HG03378 (cell line): ENCODE data around the gene ARMC8.

ENCODE experiments used
- ATAC-seq: cut with Tn5 transposase; IDR thresholded peaks from one replicate; pipeline ENCODE4 v1.9.1; 2021; ENCODE audit warnings: mild to moderate bottlenecking, moderate library complexity; ENCODE audit not compliant: unreplicated experiment

ARMC8 gene

DNA sequence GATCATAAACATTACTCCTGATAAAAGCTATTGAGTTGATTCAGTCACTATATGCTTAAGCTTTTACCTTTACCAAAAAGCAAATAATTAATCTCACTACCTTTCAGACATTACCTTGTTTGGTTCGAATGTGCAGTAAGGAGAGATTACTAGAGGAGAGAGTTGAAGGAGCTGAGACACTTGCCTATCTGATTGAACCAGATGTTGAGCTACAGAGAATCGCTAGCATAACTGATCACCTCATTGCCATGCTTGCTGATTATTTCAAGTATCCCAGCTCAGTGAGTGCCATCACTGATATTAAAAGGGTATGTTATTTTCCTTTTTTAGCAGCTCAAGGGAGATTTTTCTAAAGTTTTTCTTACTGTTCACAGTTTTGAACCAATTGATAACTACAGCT is 54.6 kb downstream of the ARMC8 start:
- ATAC-seq = no peak

DNA sequence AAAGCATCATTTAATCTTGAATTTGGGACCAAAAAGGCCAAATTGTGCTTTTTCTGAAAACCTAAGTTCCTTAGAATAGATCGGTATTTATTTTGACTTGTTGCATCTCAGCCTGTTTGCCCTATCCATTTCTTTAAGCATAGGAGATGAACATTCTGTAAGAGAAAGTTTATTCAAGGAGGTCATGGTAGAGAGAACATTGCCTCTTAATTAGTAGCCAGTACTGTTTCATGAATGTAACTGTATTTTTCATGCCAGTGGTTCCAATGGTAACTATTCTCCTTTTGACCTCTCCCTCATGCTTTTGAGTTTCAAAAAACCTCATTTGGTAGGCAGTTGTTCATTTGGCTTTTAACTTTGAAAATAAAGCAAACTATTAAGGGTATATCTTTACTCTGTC is 55.4 kb downstream of the ARMC8 start:
- no peak for ATAC-seq

DNA sequence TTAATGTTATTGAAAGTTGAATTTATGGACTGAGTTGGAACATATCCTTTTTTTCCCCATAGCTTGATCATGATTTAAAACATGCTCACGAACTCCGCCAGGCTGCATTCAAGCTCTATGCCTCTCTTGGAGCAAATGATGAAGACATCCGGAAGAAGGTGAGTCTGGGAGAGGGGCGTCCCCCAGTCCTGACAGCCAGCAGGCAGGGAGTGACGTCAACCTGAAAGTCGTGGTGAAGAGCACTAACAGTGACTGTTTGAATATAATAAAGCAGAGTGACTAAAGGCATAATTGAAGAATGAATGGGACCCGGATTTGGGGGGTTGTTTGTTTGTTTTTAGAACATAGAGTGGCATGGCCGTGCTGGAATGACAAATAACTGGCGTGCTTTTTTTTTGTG is 57.9 kb downstream of the ARMC8 start:
- no peak for ATAC-seq

DNA sequence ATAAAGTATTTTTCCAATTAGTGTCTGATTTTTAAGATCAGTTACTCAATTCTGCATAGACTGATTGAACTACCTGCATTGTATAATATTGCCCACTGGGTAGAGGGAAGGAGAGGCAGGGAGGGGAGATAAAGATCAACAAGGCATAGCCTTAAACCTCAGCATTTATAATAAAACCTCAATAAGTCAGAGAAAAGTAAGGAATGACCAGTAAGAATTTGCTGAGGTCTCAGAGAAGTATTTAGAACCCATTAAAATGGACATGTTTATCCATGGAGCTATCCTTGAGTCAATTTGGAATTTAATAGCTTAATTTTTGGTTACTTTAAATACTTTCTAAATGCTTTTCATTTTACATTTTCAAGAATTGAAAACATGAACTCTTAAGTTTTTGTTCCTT is 62.5 kb downstream of the ARMC8 start:
- no peak for ATAC-seq

DNA sequence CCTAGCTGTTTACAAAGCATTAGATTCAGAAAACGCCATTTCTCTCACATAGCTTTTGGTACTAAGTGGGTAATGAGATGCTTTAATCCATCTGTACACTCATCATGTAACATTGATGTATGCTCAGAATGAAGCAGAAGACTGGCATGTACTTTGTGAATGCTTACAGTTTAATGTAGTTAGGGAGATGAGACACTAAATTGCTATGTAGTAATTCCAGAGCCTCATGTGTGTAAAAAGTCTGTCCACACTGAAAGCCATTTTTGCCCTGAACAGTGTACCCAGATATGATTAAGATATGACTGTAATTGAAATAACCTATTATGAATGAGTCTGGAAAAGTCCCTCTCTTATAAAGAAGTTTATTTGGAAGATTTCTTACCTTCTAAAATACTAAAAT is 66.5 kb downstream of the ARMC8 start:
- no peak for ATAC-seq

DNA sequence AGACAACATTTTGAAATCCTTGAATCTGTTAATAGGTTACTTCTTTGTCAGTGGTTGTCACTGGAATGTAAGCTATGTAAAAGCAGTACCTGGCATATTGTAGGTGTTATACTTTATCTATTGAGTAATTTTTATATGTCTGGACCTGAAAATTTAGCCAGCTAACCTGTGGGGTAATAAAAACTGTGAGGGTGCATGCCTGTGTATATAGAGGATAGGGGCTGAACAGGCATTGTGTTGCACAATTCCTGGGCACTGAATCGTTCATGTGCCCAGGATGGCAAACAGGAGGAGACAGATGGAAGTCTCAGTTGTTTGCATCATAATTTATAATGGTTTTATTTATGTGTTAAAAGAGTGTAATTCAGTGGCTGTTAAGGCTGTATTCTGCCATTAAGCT is 67.1 kb downstream of the ARMC8 start:
- ATAC-seq = no peak

DNA sequence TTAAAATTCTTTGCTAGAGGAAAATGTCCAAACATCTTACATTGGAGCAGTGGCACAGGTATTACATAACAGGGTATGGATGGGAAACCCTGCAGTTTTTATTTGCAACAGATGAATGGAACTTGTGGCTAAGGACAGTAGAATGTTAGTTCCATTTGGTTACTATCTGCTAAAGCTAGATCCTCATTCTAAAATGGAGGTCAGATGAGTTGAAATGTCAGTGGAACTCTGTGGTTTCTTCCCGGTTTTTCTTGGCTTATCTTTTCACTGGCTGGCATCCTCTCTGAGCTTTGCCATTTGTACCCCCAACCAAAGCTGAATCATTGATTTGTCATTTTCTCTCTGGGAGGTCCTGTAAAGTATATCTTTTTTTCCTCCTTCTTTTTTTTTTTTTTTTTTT is 68.9 kb downstream of the ARMC8 start:
- ATAC-seq = no peak

DNA sequence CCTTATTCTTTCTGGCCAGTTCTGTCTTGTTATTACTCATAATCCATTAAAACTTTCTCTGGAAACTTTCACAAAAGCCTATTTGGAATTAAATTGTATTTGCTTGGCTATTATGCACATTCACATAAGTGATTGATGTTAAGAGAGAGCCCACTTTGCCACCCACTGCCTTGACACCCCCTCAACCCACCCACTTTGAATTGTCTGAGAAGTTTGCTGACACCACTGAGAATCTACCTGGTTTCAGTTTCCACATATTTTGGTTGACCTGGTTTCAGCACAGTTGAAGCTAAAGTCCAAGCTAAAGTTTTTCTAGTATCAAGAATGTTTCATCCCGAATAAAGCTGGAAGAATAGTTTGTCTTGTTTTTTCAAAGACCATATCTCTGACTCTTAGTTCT is 70.9 kb downstream of the ARMC8 start:
- ATAC-seq = no peak

DNA sequence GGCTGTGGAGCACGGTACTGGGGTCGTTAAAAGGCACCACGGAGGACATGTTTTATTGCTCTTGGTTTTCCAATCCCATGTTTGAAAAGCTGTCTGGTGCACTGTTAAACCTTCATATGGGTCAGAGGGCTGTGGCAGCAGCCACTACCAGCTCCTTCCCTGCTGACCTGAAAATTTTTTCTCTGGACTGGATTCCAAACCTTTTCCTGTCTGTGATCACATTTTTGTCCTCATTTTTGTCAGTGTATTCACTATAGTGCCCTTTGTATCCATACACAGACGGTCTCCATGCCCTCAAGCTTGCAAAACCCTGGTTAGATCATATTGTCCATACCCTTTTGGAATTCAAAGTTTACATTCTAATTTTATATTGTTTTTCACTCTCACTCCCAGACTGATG is 72.0 kb downstream of the ARMC8 start:
- no peak for ATAC-seq

DNA sequence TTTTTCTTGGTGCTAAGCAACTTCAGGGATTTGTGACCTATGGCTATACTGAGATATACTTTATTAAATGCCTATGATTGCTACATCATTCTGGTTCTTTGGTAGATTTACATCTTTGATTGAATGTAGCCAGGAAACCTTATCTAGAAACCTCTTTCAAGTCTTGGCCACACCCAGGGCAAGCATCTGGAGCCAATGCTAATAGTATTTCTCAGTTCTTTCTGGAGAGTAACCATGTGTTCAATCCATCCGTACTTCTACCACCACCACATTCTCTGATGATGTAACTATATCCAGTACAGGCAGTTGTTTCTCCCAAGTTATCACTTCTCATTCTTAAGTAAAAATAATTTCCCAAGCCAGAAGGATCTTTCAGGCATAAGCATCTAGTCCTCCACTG is 73.5 kb downstream of the ARMC8 start:
- ATAC-seq = no peak

DNA sequence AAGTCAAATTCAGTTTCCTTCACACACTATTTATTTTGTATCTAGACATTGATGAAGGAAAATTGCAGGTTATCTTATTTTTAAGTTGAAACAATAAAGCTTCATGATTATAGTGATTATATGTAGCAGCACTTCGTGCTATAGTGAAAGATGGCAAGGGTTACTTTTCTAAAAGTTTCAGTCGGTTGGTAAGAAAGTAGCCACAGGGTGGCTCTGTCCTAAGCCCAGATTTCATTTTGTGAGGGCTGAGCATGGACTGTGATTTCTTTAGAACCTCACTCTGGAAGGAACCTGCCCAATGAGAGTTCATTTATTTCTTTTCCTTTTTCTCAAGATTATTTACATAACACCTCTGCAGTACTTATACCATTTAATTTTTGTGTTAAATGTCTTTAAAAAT is 76.0 kb downstream of the ARMC8 start:
- ATAC-seq = no peak

DNA sequence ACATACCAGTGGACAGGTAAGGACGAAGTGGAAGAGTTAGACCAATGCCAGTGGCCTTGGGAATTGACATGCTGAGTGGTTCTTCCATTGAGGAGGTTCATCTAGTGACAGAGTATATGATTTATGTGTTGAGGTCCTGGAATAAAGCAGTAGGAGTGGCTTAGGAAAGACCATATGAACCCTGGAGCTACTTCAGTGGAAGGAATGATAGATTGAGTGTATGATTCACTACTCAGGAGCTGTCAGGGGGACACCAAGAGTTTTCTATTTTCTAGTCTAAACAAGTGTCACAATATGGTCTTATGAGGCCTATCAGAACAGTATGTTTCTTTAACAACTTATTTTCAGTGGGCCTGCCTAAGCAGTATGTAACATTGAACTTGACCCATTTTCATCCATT is 78.6 kb downstream of the ARMC8 start:
- ATAC-seq = no peak

DNA sequence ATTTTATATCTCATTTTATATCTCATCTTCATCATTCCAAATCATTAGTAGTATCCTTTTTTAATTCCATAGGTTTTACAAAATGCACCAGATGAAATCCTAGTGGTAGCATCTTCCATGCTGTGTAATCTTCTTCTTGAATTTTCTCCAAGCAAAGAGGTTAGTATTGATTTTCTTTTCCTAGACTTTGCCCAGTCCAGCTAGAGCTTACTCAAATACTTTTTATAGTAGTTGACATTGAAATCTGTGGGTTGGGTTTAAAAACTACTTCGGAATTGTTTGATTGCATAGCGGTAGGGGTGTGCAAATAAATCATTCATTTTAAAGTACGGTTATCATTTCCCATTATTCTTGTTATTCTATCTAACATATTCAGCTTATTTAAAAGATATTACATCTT is 80.0 kb downstream of the ARMC8 start:
- ATAC-seq = no peak

DNA sequence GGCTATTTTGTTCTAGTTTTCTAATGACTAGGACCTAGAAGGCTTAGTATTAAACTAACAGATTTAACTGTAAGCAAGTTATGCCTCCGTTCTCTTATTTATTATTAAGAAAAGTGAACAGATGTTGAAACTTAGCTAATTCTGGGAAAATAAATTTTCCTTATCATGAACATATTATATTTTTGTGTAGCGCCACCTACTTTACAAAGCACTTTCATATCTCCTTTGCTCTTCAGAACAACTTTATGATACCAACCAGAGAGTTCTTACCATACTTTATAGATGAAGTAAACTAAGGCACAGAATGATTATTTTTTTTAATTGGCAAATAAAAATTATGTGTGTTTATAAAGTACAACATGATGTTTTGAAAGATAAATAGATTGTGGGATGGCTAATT is 83.1 kb downstream of the ARMC8 start:
- ATAC-seq = no peak

DNA sequence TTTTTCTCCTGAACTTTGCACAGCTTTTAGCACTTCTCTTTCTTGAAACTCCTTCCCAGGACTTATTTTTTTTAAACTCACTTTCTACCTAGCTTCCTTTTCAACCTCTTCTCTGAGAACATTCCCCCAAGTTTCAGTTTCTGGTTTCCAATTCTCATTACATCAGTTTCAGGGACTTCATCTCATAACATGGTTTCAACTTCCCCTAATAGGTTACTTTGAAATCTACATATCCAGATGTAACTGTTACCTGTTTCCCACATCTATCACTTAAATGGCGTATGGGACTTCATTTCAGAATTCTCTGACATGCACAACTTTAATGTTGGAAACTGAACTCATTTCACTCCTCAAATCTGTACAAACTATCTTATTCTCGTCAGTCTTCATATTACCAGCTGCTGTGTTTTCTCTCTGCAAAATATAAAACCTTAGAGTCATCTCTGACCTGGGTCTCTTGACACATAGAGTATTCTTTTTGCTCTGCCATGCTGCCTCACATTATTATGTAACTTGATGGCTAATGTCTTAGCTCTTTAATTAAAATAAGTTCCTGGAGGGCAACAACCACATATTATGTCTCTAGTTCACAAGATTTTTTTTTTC is 84.2 kb downstream of the ARMC8 start:
- peak; percentile 66 for ATAC-seq

DNA sequence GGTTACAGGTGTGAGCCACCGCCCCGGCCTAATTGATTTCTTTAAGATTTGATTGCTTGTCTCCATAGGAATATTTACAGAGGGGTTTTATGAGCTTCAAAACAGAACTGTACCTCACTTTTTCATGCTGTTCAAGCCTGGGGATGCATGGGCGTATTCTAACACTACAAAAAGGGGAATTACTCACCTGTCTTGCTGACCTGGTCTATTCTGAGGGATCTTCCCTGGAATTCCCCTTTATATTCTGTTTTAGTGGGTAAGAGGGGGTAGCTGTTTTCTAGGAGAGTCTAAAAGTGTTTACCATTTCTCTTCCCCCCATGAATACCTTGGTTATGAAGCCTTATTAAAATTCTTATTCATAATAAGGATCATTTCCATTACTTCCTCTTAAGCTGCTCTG is 94.5 kb downstream of the ARMC8 start:
- no peak for ATAC-seq

DNA sequence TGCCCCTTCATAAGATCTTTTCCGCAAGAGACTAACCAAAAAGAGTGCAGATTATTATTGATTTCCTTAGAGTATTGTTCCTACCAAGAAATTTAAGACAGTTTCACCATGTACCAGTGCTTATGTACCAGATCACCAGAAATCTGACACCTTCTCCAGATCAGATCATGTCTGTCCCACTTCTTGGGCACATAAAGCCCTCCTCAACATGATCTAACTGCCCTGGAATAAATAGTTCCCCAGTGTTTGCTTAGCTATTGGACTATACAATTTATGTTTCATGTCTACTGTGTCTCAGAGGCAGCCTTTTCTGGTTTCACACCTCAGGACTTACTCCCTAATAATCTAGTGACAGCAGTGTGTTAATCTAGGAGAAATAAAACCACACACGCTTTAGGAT is 95.7 kb downstream of the ARMC8 start:
- no peak for ATAC-seq

DNA sequence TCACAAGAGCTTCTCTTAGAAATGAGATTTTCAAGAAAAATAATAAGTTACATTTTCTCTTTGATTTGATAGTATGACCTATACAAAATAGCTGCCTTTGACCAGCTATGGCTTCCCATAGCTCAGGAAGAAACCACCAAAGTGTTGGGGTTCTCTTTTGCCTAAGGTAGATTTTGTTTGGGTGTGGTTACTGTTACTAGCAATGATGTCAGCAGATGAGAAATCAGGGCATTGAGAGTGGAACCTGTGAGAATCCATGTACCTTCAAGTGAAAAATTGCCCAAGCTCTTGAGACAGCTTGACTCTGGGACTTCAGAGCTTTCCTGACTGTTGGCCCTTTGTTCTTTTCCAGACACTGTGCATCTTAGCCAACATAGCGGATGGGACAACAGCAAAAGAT is 97.0 kb downstream of the ARMC8 start:
- no peak for ATAC-seq

DNA sequence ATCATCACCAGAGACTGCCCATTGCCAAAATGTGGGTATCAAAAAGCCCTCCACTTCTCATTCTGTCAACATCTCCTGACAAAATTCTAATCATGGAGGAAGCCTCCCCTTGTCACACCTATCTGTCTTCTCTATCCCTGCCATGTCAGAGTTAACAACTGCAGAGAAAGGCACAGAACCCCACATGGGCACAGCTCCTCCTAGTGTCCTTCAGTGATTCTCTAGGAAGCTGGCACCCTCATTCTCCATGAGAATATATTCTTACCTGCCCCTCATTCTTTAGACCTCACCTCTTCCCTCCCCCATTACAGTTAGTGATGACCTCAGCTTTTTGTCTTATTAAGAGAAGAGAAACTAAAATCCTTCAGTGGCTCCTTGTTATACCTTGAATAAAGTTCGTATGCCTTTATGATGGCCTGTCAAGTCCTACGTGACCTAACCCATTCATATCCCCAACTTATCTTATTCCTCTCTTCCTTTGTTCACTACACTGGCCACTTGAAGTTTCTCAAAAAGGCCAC is 97.9 kb downstream of the ARMC8 start:
- ATAC-seq = no peak

DNA sequence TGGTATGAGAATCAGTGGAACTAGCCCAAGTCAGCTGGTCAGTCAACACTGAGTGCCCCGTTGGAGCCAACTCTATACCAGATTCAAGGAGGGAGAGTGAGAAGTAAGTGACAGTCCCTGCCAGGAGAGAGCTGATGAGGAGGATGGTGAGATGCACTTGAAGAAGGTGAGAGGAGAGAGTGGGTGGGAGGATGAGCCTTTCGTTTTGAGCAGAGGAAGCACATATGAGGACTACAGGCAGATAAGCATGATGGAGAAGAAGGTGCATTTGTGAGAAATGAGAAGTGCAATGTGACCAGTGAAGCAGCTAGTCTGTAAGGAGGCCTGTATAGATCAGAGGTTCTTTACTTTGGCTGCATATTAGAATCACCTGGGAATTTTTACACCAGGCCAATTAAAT is 102.2 kb downstream of the ARMC8 start:
- ATAC-seq = no peak

DNA sequence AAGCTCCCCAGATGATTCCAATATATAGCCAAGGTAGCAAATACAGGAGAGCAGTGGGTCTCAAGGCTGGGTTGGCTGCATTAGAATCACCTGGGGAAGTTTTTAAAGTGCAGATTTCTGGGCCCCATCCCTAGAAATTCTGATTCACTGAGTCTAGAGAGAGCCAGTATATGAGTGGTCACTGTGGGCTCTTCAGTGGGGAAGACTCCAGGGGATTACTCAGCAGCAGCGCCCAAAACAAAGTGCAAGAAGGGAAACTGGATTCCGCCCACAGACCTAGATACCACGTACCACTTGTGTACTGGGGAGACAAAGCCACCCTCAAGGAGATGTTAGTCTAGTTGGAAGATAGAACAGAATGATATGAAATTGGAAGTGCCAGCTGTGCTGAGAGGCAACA is 102.6 kb downstream of the ARMC8 start:
- no peak for ATAC-seq

DNA sequence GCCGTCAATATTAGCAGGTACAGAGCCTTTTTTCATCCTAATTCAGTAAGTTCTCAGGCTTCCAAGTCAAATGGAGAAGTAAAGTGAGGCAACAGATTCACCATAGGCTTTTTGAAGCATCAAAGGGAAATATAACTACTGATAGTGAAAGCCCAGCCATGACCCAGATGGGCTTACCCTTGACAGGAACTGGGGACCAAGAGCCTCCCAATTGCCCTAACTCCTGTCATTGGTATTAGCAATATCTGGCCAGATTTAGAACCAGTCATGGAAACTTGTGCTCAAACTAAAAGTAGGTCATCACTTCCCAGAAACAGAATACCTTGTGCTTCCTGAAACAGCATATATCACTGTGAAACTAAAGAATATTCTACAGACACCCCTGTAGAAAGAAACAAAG is 109.5 kb downstream of the ARMC8 start:
- ATAC-seq = no peak

DNA sequence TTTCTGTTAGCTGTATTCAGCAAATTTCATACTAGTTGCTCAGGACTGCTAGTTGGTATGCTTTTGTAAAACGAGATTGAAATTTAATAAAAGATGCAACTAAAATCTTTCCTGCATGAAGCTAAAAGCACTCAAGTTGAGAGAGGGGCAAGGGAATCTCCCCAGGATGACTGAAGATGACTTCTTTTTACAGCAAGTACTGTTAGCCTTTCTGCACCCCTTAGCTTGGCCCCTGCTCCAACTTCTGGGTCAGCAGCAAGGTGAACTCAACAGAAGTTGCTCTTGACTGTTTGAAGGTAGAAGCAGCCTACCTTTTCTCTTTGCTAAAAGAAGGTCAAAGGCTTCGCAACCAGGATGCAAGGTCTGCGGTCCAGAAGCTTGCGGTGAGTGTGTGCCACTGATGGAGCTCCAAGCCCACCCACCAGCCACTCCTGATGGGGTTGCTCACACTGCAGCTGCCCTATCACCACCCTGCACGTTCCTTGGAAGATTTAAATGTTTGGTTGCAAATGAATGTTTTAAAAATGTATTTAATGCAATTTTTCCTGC is 110.0 kb downstream of the ARMC8 start:
- ATAC-seq = no peak
